RPMI8226 (cell line): ENCODE data around the gene KSR1.
"Not testable (repeated sequence)": the region's sequence is repeated elsewhere in the genome, so short reads cannot be mapped to it uniquely, and the experiment has no call there.

Experiments used
- DNase-seq: peaks from one replicate; pipeline ENCODE4 v3.0.0-alpha.2; 2015

The KSR1 gene

DNA sequence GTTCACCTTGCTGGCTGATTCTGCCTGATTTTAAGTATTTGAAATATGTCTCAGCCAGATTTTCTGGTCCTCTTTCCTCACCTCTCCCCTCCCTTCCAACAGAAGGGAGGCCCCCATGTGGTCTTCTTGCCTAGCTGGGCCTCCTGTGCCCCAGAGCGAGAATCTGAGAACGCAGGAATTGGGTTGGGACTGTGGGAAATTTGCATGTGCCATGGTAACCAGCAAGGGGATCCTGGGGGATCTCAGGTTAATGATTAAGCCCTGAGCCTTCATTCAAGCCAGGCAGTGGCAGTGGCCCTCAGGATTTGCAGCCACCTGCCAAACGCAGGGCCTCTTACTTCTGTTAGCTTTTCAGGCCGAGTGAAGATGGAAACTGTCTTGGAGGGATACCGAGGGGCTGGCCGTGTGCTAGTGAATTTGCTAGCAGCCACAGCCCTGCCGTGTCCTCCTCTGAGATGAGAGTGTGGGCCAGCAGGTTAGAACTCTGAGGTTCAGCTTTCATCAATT, 40.2 kb downstream of the KSR1 start:
- no peak for DNase-seq

- DNase-seq: no peak
Observed at GRCh38 chr17:27496971-27497370, 40.7 kb downstream of the KSR1 start.

DNA sequence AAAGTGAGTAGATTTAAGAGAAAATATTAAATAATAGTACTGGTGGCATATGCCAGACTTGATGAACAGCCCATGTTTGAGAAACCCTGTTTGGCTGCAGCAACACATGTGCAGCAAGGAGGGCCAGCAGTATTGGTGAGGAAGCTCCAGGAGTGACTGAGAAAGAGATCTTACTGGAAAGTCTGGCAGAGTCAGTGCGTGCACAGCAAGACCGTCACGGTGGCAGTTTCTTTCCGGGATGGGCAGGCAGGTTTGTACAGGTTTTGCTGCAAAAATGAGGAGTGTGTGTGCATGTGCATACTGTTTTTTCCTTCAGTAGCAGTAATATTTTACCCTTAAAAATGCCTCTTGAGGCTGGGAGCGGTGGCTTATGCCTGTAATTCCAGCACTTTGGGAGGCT, 41.4 kb downstream of the KSR1 start:
- no peak for DNase-seq

GRCh38 chr17:27498615-27499309, 42.5 kb downstream of the KSR1 start:
- no peak for DNase-seq

DNA sequence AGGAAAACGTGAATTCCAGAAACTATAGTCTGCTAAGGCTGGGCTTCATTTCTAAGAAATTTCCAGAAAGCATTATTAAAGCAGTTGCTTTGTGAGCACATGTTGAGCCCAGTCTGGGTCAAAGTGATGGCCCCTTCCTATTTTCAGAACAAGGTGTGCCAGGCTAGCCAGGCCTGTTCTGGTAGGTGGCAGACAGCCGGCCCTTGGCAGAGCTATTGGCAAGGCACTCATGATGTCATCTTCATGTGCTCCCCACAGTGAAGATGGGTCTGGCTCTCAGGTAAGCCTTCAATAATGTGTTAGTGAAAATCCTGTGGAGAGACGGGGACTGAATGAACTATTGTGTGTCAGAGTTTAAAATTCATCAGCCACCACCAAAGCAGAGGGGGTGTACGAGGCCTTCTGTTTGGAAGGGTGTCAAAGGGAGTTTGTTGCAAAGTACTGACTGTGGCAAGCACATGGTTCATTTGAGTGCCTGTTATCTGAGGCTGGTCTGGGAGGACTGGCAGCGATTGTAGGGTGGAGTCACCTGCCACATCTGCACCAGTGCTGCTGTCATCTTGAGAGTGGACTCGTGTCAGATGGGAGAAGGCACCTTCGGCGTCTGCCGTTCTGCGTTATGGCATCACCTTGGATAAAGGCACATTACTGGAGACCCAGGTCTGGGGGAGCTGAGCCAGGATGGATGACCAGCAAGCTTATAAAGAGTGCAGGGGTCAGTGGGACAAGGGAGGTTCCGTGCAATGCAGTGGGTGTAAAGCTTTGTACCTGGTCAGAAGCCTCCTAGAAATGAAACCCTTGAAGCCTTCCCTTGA, 43.4 kb downstream of the KSR1 start:
- no peak for DNase-seq

- DNase-seq: not testable (repeated sequence)
Observed at GRCh38 chr17:27501338-27501737, 45.1 kb downstream of the KSR1 start.

DNA sequence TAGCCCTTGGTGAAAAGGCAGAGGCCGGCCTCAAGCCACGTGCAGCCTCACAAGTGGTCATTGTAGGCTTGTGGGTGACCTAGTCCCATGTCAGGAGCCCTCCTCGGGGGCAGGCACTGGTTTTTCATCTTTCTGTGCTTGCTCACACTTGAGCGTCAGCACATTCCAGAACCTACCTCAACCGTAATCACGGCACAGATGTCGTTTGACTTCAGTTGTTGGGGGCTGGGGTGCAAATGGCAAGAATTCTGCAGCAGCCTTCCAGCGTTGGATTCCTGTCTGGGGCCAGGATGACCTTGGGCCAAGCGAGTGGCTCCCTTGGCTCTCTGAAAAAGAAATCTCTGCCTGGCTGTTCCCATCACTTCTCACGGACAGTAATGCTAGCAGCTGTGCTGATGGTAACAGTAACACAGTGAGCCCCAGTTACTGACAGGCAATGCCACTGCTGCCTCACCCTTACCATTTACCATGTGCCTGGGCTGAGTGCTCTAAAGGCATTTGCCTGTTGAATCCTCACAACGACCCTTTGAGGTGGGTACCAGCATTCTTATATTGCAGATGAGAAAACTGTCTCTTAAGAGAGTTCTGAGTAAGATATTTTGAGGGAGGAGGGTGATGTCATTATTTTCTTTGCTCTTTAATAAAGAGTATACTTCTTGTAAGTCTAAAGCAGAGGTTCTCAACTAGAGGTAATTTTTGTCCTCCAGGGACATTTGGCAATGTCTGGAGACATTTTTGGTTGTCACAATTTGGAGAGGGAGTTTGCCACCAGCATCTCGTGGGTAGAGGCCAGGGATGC, 46.5 kb downstream of the KSR1 start:
- DNase-seq: no peak

DNA sequence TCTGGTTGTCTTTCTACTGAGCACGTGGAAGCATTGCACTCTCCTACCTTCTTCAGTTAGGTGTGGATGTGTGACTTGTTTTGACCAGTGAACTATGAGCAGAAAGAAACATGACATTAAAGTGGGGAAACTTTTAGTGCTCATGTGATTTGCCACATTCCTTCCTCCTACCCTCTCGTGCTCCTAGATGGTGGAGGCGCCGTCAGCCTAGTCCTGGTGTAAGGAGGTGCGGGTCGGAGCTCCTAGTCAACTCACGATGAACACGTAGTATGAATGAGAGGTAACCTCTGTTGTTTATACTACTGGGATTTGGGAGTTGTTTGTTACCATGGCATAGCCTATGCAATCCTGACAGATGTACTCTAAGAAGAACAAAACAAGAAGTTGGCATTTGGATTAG, 47.4 kb downstream of the KSR1 start:
- no peak for DNase-seq

DNA sequence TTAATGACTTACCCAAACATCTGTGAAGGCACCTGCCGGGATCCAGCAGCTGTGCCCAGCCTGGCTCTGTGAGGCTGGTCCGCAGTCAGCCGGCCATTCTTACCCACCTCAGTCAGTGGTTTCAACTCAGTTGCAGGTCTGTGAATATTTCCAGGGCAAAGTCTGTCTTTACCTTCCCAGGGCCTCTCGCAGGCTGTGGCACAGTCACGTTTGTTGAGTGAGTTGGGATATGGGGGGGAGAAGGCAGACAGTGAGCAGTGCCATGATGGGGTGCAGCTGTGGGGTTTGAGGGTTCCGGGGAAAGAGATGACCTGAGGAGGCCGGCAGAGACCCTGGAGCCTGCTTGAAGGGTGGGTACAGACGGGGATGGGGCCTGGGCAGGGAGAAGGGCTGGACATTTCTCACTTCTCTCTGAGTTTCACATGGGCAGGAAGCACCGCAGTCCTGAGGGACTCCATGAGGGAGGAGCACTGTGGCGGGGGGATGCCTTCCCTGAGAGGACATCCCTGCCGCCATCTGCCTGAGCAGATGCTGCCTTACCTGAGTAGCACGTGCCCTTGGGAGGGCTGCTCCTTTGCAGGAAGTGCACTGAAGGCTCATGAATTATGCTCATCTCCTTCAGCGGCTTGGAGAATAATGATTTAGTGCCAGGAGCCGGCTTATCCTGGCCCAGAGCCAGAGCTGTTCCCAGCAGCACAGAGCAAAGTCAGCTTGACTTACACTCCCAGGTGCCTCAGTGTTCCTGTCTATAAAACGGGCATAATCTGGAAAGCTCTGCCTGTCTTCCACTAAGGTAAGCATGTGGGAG, 48.1 kb downstream of the KSR1 start:
- no peak for DNase-seq

DNA sequence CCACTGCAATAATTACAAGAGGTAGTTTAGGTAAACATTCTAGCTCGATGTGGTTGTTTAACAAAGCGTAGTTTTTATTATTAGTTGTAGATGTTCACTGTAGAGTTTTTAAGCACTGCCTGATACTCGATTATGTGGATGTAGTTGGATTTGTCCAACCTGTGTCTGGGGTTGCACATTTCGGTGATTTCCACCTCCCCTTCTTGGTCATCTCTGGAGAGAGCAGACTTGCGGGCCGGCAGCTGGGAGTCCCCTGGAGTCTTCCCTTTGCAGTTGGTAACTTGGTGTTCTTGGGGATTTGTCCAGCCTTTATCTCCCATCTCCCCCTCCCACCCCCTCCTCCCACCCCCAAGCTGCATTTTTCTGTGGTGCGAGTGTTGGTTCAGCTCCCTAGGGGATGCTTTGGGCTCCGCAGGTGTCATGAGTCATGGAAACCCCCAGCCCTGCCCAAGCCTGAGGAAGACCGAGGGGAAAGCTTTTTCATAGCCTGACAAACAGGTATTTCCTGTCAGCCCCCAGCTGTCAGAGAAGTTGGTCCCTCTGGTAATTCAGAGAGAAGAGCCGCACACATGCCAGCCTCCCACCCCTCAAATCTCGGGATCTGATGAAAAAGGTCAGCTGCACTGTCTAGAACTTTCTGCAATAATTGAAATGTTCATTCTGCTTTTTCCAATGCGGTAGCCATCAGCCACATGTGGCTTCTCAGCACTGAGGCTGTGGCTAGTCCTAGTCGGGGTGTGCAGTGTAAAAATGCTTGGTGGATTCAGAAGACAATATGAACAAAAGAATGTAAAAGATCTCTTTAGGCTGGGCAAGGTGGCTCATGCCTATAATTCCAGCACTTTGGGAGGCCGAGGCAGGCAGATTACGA, 50.3 kb downstream of the KSR1 start:
- no peak for DNase-seq

GRCh38 chr17:27511168-27511883, 55.1 kb downstream of the KSR1 start:
- no peak for DNase-seq

GRCh38 chr17:27512031-27512430, 55.8 kb downstream of the KSR1 start:
- DNase-seq: no peak

GRCh38 chr17:27512511-27513346, 56.5 kb downstream of the KSR1 start:
- DNase-seq: no peak

DNA sequence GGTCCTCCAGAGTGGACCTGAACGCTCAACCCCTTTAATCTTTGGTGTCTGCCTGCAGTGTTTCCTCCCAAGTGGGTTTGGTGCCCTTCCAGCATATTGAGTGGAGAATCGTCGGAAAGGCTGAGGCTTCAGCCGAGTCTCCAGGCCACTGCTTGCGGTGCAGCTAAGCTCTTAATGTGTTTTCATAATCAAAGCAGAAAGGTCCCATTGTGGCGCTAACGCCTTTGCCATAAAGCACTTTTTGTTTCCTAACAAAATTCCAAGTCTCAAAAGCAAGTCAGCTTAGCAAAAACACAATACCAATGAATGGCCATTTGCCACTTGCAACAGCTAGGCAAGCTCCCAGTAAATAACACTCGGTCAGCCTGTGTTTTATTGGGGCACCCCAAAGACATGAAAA, 57.6 kb downstream of the KSR1 start:
- DNase-seq: no peak

GRCh38 chr17:27514595-27515413, 58.6 kb downstream of the KSR1 start:
- DNase-seq: no peak

GRCh38 chr17:27518048-27518447, 61.8 kb downstream of the KSR1 start:
- no peak for DNase-seq

- DNase-seq: no peak
Observed at GRCh38 chr17:27518545-27519521, 62.6 kb downstream of the KSR1 start.

DNA sequence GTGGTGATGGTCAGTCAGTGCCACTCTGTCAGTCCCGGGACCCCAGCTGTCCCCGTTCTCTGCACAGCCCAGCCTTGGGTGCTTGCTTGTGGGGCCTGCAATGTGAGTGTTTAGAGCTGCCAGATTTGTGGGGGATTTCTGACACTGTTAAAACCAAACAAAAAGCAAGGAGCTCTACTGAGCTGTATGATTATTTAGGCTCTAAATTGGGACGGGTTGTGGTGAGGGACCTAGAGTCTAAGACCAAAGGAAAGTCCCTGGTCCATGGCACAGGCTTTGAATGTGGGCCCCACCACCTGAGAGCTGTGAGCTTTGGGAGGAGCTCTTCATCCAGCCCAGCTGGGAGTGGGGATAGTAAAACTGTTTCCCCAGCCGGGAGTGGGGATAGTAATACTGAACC, 63.3 kb downstream of the KSR1 start:
- DNase-seq: no peak
